Fibroblast of the aortic adventitia (primary cell): Measurements from ENCODE around the gene ABCG1. TPM values are rescaled to one million over a fixed set of nuclear protein-coding genes. Genes with fewer than 3 reads are reported as not detected.
"Not testable (repeated sequence)": the region's sequence is repeated elsewhere in the genome, so short reads cannot be mapped to it uniquely, and the experiment has no call there.

Experiments used
- DNase-seq: peaks from one replicate; pipeline ENCODE4 v3.0.0-alpha.2; 2010; ENCODE audit warnings: low read depth
- H3K4me3 ChIP-seq: 2 replicates; pipeline ENCODE4 v1.5.1; 2011; ENCODE audit warnings: low read depth, mild to moderate bottlenecking, control low read depth, low read length, moderate library complexity
- CTCF ChIP-seq: IDR thresholded peaks from 2 replicates; pipeline ENCODE4 v1.5.1; 2011; ENCODE audit warnings: mild to moderate bottlenecking, low read length, control low read depth, inconsistent platforms; ENCODE audit not compliant: insufficient read depth
- total RNA-seq: library from RNA; depleted of rRNA; stranded (reverse); fragments of >200 nt; gene quantifications from 2 replicates; pipeline ENCODE4 v1.2.3, GENCODE V29; 2012; ENCODE audit warnings: low replicate concordance

ABCG1 gene
- total RNA-seq, 1 donor, result 0.09 TPM

GRCh38 chr21:42287193-42288083 is 68.5 kb downstream of the ABCG1 start:
- TF ChIP-seq CTCF, result no peak
- H3K4me3 ChIP-seq, result no peak overlapping the region
- no peak for DNase-seq

DNA sequence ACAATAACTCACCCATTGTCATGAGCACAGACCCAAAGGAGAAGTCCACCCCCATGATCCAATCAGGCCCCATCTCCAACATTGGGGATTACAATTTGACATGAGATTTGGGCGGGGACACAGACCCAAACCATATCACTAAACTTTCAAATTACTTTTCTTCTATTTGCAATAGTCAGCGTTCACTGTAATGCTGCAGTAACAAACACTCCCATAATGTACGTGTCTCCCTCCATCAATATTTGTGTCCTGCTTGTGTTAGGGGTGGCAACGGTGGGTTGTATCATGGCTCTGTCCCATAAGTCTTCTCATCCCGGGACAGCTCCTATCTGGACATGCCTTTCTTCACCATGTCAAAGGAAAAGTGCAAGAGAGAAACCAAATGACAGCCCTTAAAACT is 70.0 kb downstream of the ABCG1 start:
- DNase-seq, result no peak
- no peak for TF ChIP-seq CTCF

DNA sequence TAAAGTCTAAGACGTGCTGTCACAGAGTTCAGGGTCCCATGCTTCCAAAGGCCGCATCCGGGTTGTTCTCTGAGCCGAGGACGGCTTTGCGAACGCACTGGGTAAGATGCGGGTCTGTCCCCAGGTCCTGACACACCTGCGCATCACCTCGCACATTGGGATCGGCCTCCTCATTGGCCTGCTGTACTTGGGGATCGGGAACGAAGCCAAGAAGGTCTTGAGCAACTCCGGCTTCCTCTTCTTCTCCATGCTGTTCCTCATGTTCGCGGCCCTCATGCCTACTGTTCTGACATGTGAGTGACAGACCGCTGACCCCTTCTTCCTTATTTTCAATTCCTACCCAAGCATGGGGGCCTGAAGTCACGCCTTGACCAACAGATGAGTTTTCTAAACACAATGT is 71.0 kb downstream of the ABCG1 start:
- no peak for TF ChIP-seq CTCF
- no peak for DNase-seq

More for the DNA sequence above, 70.0 kb downstream of the ABCG1 start:
- no peak overlapping the region for H3K4me3 ChIP-seq

DNA sequence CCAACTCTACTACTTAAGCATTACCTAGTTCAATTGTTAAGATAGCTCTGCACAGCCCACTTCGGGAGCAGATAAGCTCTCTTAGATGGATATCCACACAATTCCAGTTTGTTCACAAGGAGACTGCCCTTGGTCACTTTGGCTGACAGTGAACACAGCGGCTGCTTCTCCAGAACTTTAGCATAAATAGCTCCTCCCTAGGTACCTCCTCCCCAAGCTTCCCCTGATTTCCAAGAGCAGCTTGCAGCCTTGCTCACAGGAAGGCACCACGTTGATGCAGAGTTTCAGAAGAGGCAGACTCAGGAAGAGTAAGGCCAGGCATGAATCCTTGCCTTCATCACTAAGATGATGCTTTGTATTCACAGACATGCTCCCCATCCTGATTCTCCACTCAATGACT is 71.6 kb downstream of the ABCG1 start:
- DNase-seq, result no peak
- no peak for TF ChIP-seq CTCF

More for the DNA sequence above, 71.0 kb downstream of the ABCG1 start:
- no peak overlapping the region for H3K4me3 ChIP-seq

GRCh38 chr21:42291003-42291750 is 72.2 kb downstream of the ABCG1 start:
- no peak overlapping the region for H3K4me3 ChIP-seq
- TF ChIP-seq CTCF, result no peak
- no peak for DNase-seq

More for the DNA sequence above, 71.6 kb downstream of the ABCG1 start:
- H3K4me3 ChIP-seq, result no peak overlapping the region

DNA sequence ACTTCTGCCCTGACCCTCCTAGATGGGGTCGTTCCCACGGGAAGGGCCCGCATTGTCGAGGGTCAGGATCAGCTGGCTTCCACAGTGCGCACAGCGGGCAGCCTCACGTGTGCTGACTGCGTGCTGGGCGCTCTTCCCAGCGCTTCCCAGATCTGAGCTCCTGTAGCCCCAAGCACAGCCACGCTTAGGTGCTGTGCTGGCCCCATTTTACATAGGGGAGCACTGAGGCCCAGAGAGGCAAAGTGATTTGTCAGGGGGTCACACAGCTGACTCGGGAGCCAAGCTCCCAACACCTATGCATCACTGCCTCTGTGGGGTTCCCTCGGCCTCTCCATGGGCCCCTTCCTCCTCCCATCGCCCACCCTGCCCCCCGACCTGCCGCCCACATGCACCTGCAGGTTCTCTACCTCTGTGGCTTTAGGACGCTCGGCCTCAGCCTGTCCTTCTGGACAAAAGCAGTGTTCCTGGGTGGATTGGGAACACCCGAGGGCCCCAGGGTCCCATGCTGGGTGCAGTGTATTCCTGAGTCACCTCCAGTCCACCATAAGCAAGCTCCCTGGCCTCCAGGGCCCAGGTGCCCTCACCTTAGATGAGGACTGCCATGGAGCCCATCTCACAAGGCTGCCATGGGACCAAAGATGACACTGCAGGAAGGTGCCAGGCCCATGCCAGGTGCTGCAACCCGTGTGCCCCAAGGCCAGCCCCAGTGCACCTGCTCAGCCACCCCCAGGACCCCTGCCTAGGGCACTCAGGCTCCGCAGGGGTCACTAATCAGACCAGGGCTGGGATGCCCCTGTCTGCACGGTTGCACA is 73.0 kb downstream of the ABCG1 start:
- DNase-seq, result no peak
- TF ChIP-seq CTCF, result no peak
- no peak overlapping the region for H3K4me3 ChIP-seq

- H3K4me3 ChIP-seq, DNase-seq: not testable (repeated sequence)
Measured at GRCh38 chr21:42292563-42293142, 73.7 kb downstream of the ABCG1 start.
